ENCODE measurements around the gene GNAI3.

GNAI3 gene

GRCh38 chr1:109643385-109644230, 95.2 kb downstream of the GNAI3 start:
- H3K27ac ChIP-seq = no peak overlapping the region
- H3K9me3 ChIP-seq (ENCODE audit: severe bottlenecking) = no peaks in the 10 kb centered on the region
- peak; percentile 82 for TF ChIP-seq CTCF (IDR thresholded peaks at IDR 0.05; ENCODE audit: low read depth, low read length)
- H3K27me3 ChIP-seq (ENCODE audit: insufficient read depth, low read depth, severe bottlenecking) = no peaks in the 10 kb centered on the region
- no peak overlapping the region for H3K4me3 ChIP-seq (ENCODE audit: low read depth, low read length)
- H3K36me3 ChIP-seq = no peaks in the 10 kb centered on the region
- DNase-seq = peak; percentile 89

- H3K27me3 ChIP-seq (ENCODE audit: insufficient read depth, low read depth, severe bottlenecking) = no peaks in the 10 kb centered on the region
- H3K4me3 ChIP-seq (ENCODE audit: low read depth, low read length) = no peak overlapping the region
- no peaks in the 10 kb centered on the region for H3K9me3 ChIP-seq (ENCODE audit: severe bottlenecking)
- H3K27ac ChIP-seq = no peak overlapping the region
- no peaks in the 10 kb centered on the region for H3K36me3 ChIP-seq
- no peak for TF ChIP-seq CTCF (IDR thresholded peaks at IDR 0.05; ENCODE audit: low read depth, low read length)
- DNase-seq = no peak
These were observed 96.3 kb downstream of the GNAI3 start for GRCh38 chr1:109644670-109645069.

GRCh38 chr1:109649491-109649914, 101.1 kb downstream of the GNAI3 start:
- no peaks in the 10 kb centered on the region for H3K36me3 ChIP-seq
- H3K9me3 ChIP-seq (ENCODE audit: severe bottlenecking) = no peaks in the 10 kb centered on the region
- no peak overlapping the region for H3K27ac ChIP-seq
- H3K4me3 ChIP-seq (ENCODE audit: low read depth, low read length) = no peak overlapping the region
- TF ChIP-seq CTCF (IDR thresholded peaks at IDR 0.05; ENCODE audit: low read depth, low read length) = 0 out of 2 replicates have a peak, but pooled peaks have one; percentile 12
- DNase-seq = no peak
- no peaks in the 10 kb centered on the region for H3K27me3 ChIP-seq (ENCODE audit: insufficient read depth, low read depth, severe bottlenecking)

- Histone ChIP-seq H3K27ac (no peak overlapping the region), H3K27me3 (ENCODE audit: insufficient read depth, low read depth, severe bottlenecking) (no peaks in the 10 kb centered on the region), H3K4me3 (ENCODE audit: low read depth, low read length) (no peak overlapping the region), H3K9me3 (ENCODE audit: severe bottlenecking) (no peaks in the 10 kb centered on the region), H3K36me3 (no peaks in the 10 kb centered on the region)
- TF ChIP-seq CTCF (IDR thresholded peaks at IDR 0.05; ENCODE audit: low read depth, low read length) = no peak
- DNase-seq = no peak
These were observed 102.2 kb downstream of the GNAI3 start for GRCh38 chr1:109650609-109651008.

- Histone ChIP-seq H3K27me3 (ENCODE audit: insufficient read depth, low read depth, severe bottlenecking) (no peaks in the 10 kb centered on the region), H3K36me3 (no peaks in the 10 kb centered on the region), H3K4me3 (ENCODE audit: low read depth, low read length) (no peak overlapping the region), H3K9me3 (ENCODE audit: severe bottlenecking) (no peaks in the 10 kb centered on the region), H3K27ac (no peak overlapping the region)
- DNase-seq = no peak
- no peak for TF ChIP-seq CTCF (IDR thresholded peaks at IDR 0.05; ENCODE audit: low read depth, low read length)
These were observed 104.0 kb downstream of the GNAI3 start for GRCh38 chr1:109652402-109652801.
